ENCODE data around the gene NUP85. TPM values are rescaled to one million over a fixed set of nuclear protein-coding genes. Genes with fewer than 3 reads are reported as not detected.
"Not testable (repeated sequence)": the region's sequence is repeated elsewhere in the genome, so short reads cannot be mapped to it uniquely, and the experiment has no call there.

NUP85 gene
- total RNA-seq, 1 donor: 25.6 TPM

DNA sequence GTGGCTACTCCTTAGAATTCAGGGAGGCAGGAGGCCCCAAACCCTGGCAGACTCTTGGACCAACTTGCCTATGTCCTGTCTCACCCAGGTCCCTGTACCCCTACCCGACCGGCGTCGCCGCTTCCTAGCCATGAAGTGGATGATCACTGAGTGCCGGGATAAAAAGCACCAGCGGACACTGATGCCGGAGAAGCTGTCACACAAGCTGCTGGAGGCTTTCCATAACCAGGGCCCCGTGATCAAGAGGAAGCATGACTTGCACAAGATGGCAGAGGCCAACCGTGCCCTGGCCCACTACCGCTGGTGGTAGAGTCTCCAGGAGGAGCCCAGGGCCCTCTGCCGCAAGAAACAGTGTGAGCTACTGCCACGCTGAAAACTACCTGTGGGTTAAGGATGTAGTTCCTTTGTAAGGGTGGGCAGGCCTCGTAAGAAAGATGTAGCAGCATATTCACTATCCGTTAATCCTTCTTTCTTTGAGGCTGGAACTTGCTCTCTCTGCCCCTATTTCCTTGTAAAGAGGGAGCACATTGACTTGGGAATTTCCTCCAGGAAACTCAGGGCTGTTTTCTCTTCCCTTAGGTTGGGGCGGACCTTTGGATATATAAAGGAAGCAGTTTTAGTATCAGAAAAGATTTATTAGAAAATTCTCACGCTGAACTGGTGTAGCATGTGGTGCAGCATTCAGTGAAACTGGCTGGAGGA, 60.3 kb downstream of the NUP85 start:
- H3K9me3 ChIP-seq (ENCODE audit: low read depth, low read length): no peaks in the 10 kb centered on the region
- no peaks in the 10 kb centered on the region for H3K27me3 ChIP-seq (ENCODE audit: insufficient read depth, low read length)
- no peak overlapping the region for H3K4me3 ChIP-seq (ENCODE audit: low read length)
- H3K4me1 ChIP-seq (ENCODE audit: insufficient read depth, low read length): peaks cover 69% of the 10 kb centered on the region

- H3K4me3 ChIP-seq (ENCODE audit: low read length): no peak overlapping the region
- peaks cover 69% of the 10 kb centered on the region for H3K4me1 ChIP-seq (ENCODE audit: insufficient read depth, low read length)
- no peaks in the 10 kb centered on the region for H3K27me3 ChIP-seq (ENCODE audit: insufficient read depth, low read length)
- H3K9me3 ChIP-seq (ENCODE audit: low read depth, low read length): no peaks in the 10 kb centered on the region
Observed at GRCh38 chr17:75266316-75267152, 61.1 kb downstream of the NUP85 start.

GRCh38 chr17:75267153-75267410, 61.6 kb downstream of the NUP85 start:
- Histone ChIP-seq H3K4me3 (ENCODE audit: low read length) (no peak overlapping the region), H3K9me3 (ENCODE audit: low read depth, low read length) (no peaks in the 10 kb centered on the region), H3K27me3 (ENCODE audit: insufficient read depth, low read length) (no peaks in the 10 kb centered on the region), H3K4me1 (ENCODE audit: insufficient read depth, low read length) (peaks cover 73% of the 10 kb centered on the region)

DNA sequence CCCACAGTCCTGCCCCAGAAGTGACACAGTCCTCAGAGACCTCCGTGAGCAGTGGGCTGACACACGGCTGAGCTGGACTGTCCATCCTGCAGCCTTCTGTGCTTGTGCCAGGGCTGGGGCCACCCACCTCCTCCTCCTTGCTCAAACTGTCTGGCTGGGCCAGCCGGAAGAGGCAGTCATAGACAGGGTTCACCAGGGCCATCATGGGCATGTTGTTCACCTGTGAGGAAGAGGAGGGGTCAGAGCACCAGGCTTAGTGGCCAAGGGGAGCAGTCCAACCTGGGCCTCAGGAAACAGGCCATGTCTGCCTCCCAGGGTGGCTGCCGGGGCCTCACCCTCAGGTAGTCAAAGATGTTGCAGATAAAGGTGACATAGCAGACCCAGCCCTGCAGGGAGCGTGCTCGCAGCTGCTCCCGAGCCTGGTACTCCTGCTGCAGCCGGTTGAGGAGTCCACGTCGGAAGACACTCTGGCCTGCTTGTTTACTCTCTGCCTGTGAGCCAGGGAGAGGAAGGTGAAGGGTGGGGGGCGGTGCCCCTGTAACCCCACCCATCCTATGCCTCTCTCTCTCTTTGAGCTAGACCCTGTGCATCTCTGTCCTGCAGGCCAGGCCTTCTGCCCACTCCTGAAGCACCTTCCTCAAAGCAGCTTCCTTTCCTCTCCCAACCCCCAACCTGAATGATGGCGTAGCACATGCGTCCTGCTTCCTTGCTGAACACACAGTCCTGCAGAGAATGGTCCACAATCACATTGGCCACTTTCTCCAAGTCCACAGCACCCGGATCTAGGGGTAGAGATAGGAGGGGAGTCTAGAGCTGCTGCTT, 62.1 kb downstream of the NUP85 start:
- Histone ChIP-seq H3K4me3 (ENCODE audit: low read length) (no peak overlapping the region), H3K27me3 (ENCODE audit: insufficient read depth, low read length) (no peaks in the 10 kb centered on the region), H3K9me3 (ENCODE audit: low read depth, low read length) (no peaks in the 10 kb centered on the region), H3K4me1 (ENCODE audit: insufficient read depth, low read length) (peaks cover 73% of the 10 kb centered on the region)

DNA sequence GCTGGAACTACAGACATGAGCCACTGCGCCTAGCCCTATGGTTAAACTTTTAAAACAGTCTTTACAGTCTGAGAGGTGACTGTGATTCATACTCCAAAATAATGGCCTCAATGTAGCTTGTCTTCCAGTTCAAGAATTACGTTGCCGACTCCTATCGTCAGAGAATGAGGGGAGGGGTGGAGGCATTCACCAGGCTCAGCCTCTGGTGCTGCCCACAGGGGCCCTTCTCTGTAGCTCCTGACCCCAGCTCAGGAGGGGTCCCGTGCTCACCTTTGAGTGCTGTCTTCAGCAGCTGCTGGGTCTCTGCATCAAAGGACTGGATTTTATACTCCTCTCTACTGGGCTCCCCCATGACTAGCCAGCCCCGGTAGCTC, 64.4 kb downstream of the NUP85 start:
- no peaks in the 10 kb centered on the region for H3K9me3 ChIP-seq (ENCODE audit: low read depth, low read length)
- H3K4me3 ChIP-seq (ENCODE audit: low read length): peak overlapping the region; percentile 93
- H3K27me3 ChIP-seq (ENCODE audit: insufficient read depth, low read length): no peaks in the 10 kb centered on the region
- peaks cover 74% of the 10 kb centered on the region for H3K4me1 ChIP-seq (ENCODE audit: insufficient read depth, low read length)

DNA sequence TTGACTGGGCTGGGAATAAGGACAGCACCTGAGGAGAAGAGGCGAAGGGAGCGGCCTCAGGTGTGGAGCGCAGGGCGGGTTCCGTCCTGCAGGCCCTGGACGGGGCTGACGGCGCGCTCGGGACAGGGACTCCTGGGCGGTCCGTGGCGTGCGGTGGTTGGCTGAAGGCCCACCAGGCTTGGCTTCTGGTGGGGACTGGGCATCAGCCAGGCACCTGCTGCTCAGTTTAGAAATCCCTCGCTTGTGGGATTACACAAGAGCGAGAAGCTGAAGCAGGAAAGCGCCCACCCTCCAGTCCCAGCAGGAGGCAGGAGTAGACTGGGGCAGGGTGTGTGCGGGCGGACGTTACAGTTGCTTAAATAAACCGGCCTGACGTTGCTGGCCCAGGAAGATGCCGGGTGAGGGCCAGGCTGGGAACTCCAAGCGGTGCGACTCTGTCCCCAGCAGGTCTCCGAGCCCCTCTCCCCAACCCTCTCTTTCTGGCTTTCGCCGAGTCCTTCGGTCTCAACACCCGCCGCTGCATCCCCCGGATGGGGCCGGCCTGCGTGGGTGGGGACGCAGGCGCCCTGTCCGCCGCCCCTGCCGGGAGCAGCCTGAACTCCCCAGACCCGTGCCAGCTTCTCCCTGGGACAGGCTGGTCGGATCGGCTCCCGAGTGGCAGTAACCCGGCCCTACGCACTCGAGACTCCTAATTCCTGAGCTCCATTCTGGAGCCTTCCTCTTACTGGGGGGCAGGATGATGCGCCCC, 64.9 kb downstream of the NUP85 start:
- Histone ChIP-seq H3K27me3 (ENCODE audit: insufficient read depth, low read length) (no peaks in the 10 kb centered on the region), H3K4me1 (ENCODE audit: insufficient read depth, low read length) (peaks cover 69% of the 10 kb centered on the region), H3K9me3 (ENCODE audit: low read depth, low read length) (no peaks in the 10 kb centered on the region), H3K4me3 (ENCODE audit: low read length) (peak overlapping the region; percentile 93)

- H3K4me1 ChIP-seq (ENCODE audit: insufficient read depth, low read length): peaks cover 64% of the 10 kb centered on the region
- peak within 1 kb of the TSS; percentile 93 for H3K4me3 ChIP-seq (ENCODE audit: low read length)
- no peaks in the 10 kb centered on the region for H3K9me3 ChIP-seq (ENCODE audit: low read depth, low read length)
- H3K27me3 ChIP-seq (ENCODE audit: insufficient read depth, low read length): no peaks in the 10 kb centered on the region
Observed at GRCh38 chr17:75270966-75271232, 65.4 kb downstream of the NUP85 start, which contains the start of gene MIF4GD. Gene MIF4GD, minus strand, starts transcription at chr17:75271231. Its CDS starts 1,036 bp downstream, at chr17:75270195.

DNA sequence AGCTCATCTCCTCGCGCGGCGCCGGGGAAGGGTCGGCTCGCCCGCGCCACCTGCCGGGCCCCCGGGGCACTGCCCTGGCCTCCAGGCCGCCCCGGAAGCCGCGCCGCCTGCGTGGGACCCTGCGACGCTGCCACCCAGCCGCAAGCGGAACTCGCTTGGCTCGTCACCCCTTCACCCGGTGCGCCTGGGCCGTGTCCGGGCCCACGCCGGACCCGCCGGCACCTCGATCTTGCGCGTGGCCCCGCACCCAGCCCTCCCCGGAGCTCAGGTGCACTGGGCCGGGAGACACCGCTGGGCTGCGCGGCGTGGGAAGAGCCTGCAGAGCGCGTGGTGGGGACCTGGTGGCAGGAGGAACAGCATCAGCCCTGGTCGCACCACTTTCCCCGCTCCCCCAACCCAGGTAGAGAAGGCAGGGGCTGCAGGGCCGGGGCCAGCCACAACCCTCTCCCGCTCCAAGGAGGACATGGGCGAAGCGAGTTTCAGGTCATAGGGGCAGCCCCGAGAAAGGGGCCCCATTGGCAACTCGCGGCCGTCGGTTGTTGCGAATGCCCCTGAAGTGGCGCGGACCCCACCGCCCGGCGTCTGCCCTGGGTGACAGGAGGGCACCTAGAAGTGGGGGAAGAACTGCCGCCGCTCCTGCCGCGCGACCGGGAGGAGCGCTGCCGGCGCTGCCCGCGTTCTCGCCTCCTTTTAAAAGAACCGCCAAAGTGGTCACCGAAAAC, 65.9 kb downstream of the NUP85 start:
- H3K4me1 ChIP-seq (ENCODE audit: insufficient read depth, low read length): peaks cover 59% of the 10 kb centered on the region
- H3K9me3 ChIP-seq (ENCODE audit: low read depth, low read length): no peaks in the 10 kb centered on the region
- peak overlapping the region; percentile 93 for H3K4me3 ChIP-seq (ENCODE audit: low read length)
- no peaks in the 10 kb centered on the region for H3K27me3 ChIP-seq (ENCODE audit: insufficient read depth, low read length)

GRCh38 chr17:75271955-75272847, 66.7 kb downstream of the NUP85 start:
- Histone ChIP-seq H3K27me3 (ENCODE audit: insufficient read depth, low read length) (no peaks in the 10 kb centered on the region), H3K9me3 (ENCODE audit: low read depth, low read length) (no peaks in the 10 kb centered on the region), H3K4me1 (ENCODE audit: insufficient read depth, low read length) (peaks cover 51% of the 10 kb centered on the region), H3K4me3 (ENCODE audit: low read length) (peak overlapping the region; percentile 93)

DNA sequence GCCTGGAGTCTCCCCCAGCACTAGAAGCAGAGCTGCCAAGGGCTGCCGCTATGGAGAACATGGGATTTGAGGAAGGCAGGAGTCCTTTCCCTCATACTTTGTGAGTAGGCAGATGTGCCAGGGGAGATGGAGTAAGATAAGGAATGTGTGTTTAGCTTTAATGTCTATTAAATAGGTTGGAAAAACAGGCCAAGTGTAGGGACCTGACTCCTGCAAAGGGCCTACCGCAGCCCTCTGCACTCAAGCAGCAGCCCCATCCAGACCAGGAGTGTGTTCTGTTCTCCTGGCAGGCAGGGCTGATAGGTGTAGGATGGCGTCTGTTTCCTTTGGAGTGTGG, 67.3 kb downstream of the NUP85 start:
- Histone ChIP-seq H3K9me3 (ENCODE audit: low read depth, low read length) (no peaks in the 10 kb centered on the region), H3K27me3 (ENCODE audit: insufficient read depth, low read length) (no peaks in the 10 kb centered on the region)

DNA sequence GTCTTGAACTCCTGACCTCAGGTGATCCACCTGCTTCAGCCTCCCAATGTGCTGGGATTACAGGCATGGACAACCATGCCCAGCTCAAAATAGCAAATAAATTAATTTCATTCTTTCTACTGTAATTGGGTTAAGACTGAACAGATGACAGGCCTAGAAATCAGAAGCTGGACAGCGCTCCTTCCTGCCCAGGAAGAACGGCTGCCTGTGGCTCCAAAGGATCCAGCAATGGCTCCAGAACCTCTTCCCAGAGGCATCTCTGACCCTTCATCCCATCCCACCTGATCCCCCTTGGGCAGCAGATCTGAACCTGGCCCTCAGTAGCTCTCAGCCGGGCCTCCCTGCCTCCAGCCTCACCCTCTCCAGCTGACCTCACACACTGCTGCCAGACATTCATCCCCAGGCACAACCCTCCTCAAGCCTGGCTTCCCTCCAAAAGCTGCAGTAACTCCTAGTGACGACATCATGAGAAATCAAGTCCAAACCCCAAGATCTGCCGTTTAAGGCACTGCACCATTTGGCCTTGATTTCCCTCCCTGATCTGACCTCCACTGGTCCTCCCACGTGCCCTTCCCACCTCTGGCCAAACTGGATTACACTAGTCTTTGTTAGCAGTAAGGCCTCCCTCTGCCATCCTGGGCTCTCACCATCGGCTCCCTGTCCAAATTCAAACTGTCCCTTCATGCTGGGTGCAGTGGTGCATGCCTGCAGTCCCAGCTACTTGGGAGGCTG, 68.7 kb downstream of the NUP85 start:
- no peak overlapping the region for H3K4me3 ChIP-seq (ENCODE audit: low read length)
- no peaks in the 10 kb centered on the region for H3K27me3 ChIP-seq (ENCODE audit: insufficient read depth, low read length)
- no peaks in the 10 kb centered on the region for H3K9me3 ChIP-seq (ENCODE audit: low read depth, low read length)
- peaks cover 32% of the 10 kb centered on the region for H3K4me1 ChIP-seq (ENCODE audit: insufficient read depth, low read length)

More for the DNA sequence above, 67.3 kb downstream of the NUP85 start:
- Histone ChIP-seq H3K4me1 (ENCODE audit: insufficient read depth, low read length) (peaks cover 45% of the 10 kb centered on the region), H3K4me3 (ENCODE audit: low read length) (no peak overlapping the region)

DNA sequence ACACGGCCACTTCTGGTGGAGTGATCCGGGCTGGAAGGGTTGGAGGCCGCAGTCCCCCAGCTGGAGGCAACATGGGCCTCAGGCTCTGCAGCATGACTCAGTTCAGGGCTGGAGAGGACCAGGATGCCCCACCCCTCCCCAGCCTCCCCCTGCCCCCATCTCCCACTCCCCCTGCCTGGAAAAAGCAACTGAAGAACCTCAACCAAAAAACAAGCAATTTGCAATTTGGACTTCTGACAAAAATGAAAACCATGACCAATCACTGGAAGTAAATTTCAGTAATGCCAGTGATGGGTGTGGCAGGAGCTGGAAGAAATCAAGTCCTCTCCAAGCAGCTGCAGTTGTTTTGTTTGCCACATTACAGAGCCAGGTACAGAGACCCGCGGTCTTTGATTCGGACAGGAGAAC, 72.2 kb downstream of the NUP85 start:
- no peaks in the 10 kb centered on the region for H3K27me3 ChIP-seq (ENCODE audit: insufficient read depth, low read length)
- H3K9me3 ChIP-seq (ENCODE audit: low read depth, low read length): no peaks in the 10 kb centered on the region
- H3K4me1 ChIP-seq (ENCODE audit: insufficient read depth, low read length): peaks cover 3% of the 10 kb centered on the region
- no peak overlapping the region for H3K4me3 ChIP-seq (ENCODE audit: low read length)

DNA sequence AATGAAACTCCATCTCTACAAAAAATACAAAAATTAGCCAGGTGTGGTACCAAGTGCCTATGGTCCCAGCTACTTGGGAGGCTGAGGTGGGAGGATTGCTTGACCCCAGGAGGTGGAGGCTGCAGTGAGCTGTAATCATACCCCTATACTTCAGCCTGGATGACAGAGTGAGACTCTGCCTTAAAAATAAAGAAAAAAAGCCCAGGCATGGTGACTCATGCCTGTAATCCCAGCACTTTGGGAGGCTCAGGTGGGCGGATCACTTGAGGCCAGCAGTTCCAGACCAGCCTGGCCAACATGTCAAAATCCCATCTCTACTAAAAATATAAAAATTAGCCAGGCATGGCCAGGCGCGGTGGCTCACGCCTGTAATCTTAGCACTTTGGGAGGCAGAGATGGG, 74.7 kb downstream of the NUP85 start:
- H3K27me3 ChIP-seq (ENCODE audit: insufficient read depth, low read length); H3K4me3 ChIP-seq (ENCODE audit: low read length); H3K9me3 ChIP-seq (ENCODE audit: low read depth, low read length); H3K4me1 ChIP-seq (ENCODE audit: insufficient read depth, low read length): not testable (repeated sequence)

Measured in mononuclear cell (primary cell).